Measurements from ENCODE around the gene COL26A1.

The COL26A1 gene

GRCh38 chr7:101590663-101591435 is 228.2 kb downstream of the COL26A1 start:
- no peak overlapping the region for H3K4me3 Mint-ChIP-seq
- no peaks in the 10 kb centered on the region for H3K36me3 Mint-ChIP-seq (ENCODE audit: low read depth)
- no peak overlapping the region for H3K27ac Mint-ChIP-seq
- no peaks in the 10 kb centered on the region for H3K4me1 Mint-ChIP-seq (ENCODE audit: low read depth)
- H3K9me3 Mint-ChIP-seq: no peaks in the 10 kb centered on the region
- no peaks in the 10 kb centered on the region for H3K27me3 Mint-ChIP-seq (ENCODE audit: low read depth)

GRCh38 chr7:101591504-101591903 is 228.8 kb downstream of the COL26A1 start:
- H3K27ac Mint-ChIP-seq: no peak overlapping the region
- no peaks in the 10 kb centered on the region for H3K36me3 Mint-ChIP-seq (ENCODE audit: low read depth)

GRCh38 chr7:101593556-101593955 is 230.9 kb downstream of the COL26A1 start:
- no peak overlapping the region for H3K27ac Mint-ChIP-seq
- H3K36me3 Mint-ChIP-seq (ENCODE audit: low read depth): no peaks in the 10 kb centered on the region
- H3K4me3 Mint-ChIP-seq: no peak overlapping the region
- no peaks in the 10 kb centered on the region for H3K27me3 Mint-ChIP-seq (ENCODE audit: low read depth)
- no peaks in the 10 kb centered on the region for H3K4me1 Mint-ChIP-seq (ENCODE audit: low read depth)
- no peaks in the 10 kb centered on the region for H3K9me3 Mint-ChIP-seq

More at GRCh38 chr7:101591504-101591903, 228.8 kb downstream of the COL26A1 start:
- Mint-ChIP-seq H3K9me3 (no peaks in the 10 kb centered on the region), H3K4me3 (no peak overlapping the region), H3K27me3 (ENCODE audit: low read depth) (no peaks in the 10 kb centered on the region), H3K4me1 (ENCODE audit: low read depth) (no peaks in the 10 kb centered on the region)

GRCh38 chr7:101594790-101595189 is 232.1 kb downstream of the COL26A1 start:
- no peak overlapping the region for H3K4me3 Mint-ChIP-seq
- H3K9me3 Mint-ChIP-seq: no peaks in the 10 kb centered on the region
- no peaks in the 10 kb centered on the region for H3K27me3 Mint-ChIP-seq (ENCODE audit: low read depth)
- no peaks in the 10 kb centered on the region for H3K4me1 Mint-ChIP-seq (ENCODE audit: low read depth)
- no peaks in the 10 kb centered on the region for H3K36me3 Mint-ChIP-seq (ENCODE audit: low read depth)
- no peak overlapping the region for H3K27ac Mint-ChIP-seq

GRCh38 chr7:101595246-101595645 is 232.6 kb downstream of the COL26A1 start:
- Mint-ChIP-seq H3K36me3 (ENCODE audit: low read depth) (no peaks in the 10 kb centered on the region), H3K27me3 (ENCODE audit: low read depth) (no peaks in the 10 kb centered on the region), H3K27ac (no peak overlapping the region), H3K4me3 (no peak overlapping the region), H3K4me1 (ENCODE audit: low read depth) (no peaks in the 10 kb centered on the region), H3K9me3 (no peaks in the 10 kb centered on the region)

- Mint-ChIP-seq H3K27ac (no peak overlapping the region), H3K36me3 (ENCODE audit: low read depth) (no peaks in the 10 kb centered on the region), H3K4me1 (ENCODE audit: low read depth) (no peaks in the 10 kb centered on the region), H3K4me3 (no peak overlapping the region), H3K27me3 (ENCODE audit: low read depth) (no peaks in the 10 kb centered on the region), H3K9me3 (no peaks in the 10 kb centered on the region)
These were observed 233.3 kb downstream of the COL26A1 start for GRCh38 chr7:101595766-101596537.

GRCh38 chr7:101596898-101597297 is 234.2 kb downstream of the COL26A1 start:
- Mint-ChIP-seq H3K27me3 (ENCODE audit: low read depth) (no peaks in the 10 kb centered on the region), H3K27ac (no peak overlapping the region), H3K36me3 (ENCODE audit: low read depth) (no peaks in the 10 kb centered on the region), H3K4me1 (ENCODE audit: low read depth) (no peaks in the 10 kb centered on the region), H3K9me3 (no peaks in the 10 kb centered on the region), H3K4me3 (no peak overlapping the region)

GRCh38 chr7:101597941-101598340 is 235.3 kb downstream of the COL26A1 start:
- H3K27ac Mint-ChIP-seq: no peak overlapping the region

GRCh38 chr7:101598422-101598985 is 235.8 kb downstream of the COL26A1 start:
- H3K27me3 Mint-ChIP-seq (ENCODE audit: low read depth): no peaks in the 10 kb centered on the region
- H3K36me3 Mint-ChIP-seq (ENCODE audit: low read depth): no peaks in the 10 kb centered on the region
- no peaks in the 10 kb centered on the region for H3K4me1 Mint-ChIP-seq (ENCODE audit: low read depth)
- H3K27ac Mint-ChIP-seq: no peak overlapping the region
- H3K4me3 Mint-ChIP-seq: no peak overlapping the region
- H3K9me3 Mint-ChIP-seq: no peaks in the 10 kb centered on the region

More at GRCh38 chr7:101597941-101598340, 235.3 kb downstream of the COL26A1 start:
- no peaks in the 10 kb centered on the region for H3K4me1 Mint-ChIP-seq (ENCODE audit: low read depth)
- H3K4me3 Mint-ChIP-seq: no peak overlapping the region
- no peaks in the 10 kb centered on the region for H3K27me3 Mint-ChIP-seq (ENCODE audit: low read depth)
- H3K36me3 Mint-ChIP-seq (ENCODE audit: low read depth): no peaks in the 10 kb centered on the region
- H3K9me3 Mint-ChIP-seq: no peaks in the 10 kb centered on the region

GRCh38 chr7:101598986-101599771 is 236.5 kb downstream of the COL26A1 start:
- Mint-ChIP-seq H3K9me3 (no peaks in the 10 kb centered on the region), H3K27ac (no peak overlapping the region), H3K36me3 (ENCODE audit: low read depth) (no peaks in the 10 kb centered on the region), H3K4me1 (ENCODE audit: low read depth) (no peaks in the 10 kb centered on the region), H3K4me3 (no peak overlapping the region), H3K27me3 (ENCODE audit: low read depth) (no peaks in the 10 kb centered on the region)

- Mint-ChIP-seq H3K4me3 (no peak overlapping the region), H3K27me3 (ENCODE audit: low read depth) (no peaks in the 10 kb centered on the region), H3K4me1 (ENCODE audit: low read depth) (no peaks in the 10 kb centered on the region), H3K27ac (no peak overlapping the region), H3K36me3 (ENCODE audit: low read depth) (no peaks in the 10 kb centered on the region), H3K9me3 (no peaks in the 10 kb centered on the region)
These were observed 237.1 kb downstream of the COL26A1 start for GRCh38 chr7:101599787-101600186.

GRCh38 chr7:101602082-101602481 is 239.4 kb downstream of the COL26A1 start:
- H3K4me3 Mint-ChIP-seq: no peak overlapping the region
- no peaks in the 10 kb centered on the region for H3K9me3 Mint-ChIP-seq
- H3K4me1 Mint-ChIP-seq (ENCODE audit: low read depth): no peaks in the 10 kb centered on the region
- H3K27me3 Mint-ChIP-seq (ENCODE audit: low read depth): no peaks in the 10 kb centered on the region
- no peaks in the 10 kb centered on the region for H3K36me3 Mint-ChIP-seq (ENCODE audit: low read depth)
- H3K27ac Mint-ChIP-seq: no peak overlapping the region

GRCh38 chr7:101602484-101603241 is 240.0 kb downstream of the COL26A1 start:
- H3K27ac Mint-ChIP-seq: no peak overlapping the region
- H3K9me3 Mint-ChIP-seq: no peaks in the 10 kb centered on the region
- H3K4me3 Mint-ChIP-seq: no peak overlapping the region
- H3K27me3 Mint-ChIP-seq (ENCODE audit: low read depth): no peaks in the 10 kb centered on the region
- no peaks in the 10 kb centered on the region for H3K36me3 Mint-ChIP-seq (ENCODE audit: low read depth)
- no peaks in the 10 kb centered on the region for H3K4me1 Mint-ChIP-seq (ENCODE audit: low read depth)
